Liver (tissue), 9 donors: ENCODE data around the gene CAMK1G. TPM values are rescaled to one million over a fixed set of nuclear protein-coding genes. Genes with fewer than 3 reads are reported as not detected.
A peak's percentile ranks its signal among the peaks of the same experiment; 100 is the strongest.

Experiments
- DNase-seq: peaks from one replicate; pipeline ENCODE4 v3.0.0-alpha.2; 2017; ENCODE audit warnings: low spot score
- H3K27ac ChIP-seq, 2 donors: one replicate each; pipeline ENCODE4 v1.7.0; 2013; ENCODE audit warnings: inconsistent platforms in 2 of 2, low read length in 2 of 2, control low read depth in 1 of 2, low read depth in 1 of 2, mild to moderate bottlenecking in 1 of 2
- H3K27me3 ChIP-seq, 4 donors: one replicate each; pipeline versions ENCODE4 v1.6.1 to v1.7.0; 2013; ENCODE audit warnings: low read length in 3 of 4, inconsistent platforms in 1 of 4, mild to moderate bottlenecking in 1 of 4, moderate library complexity in 1 of 4; ENCODE audit not compliant: control insufficient read depth in 4 of 4, insufficient read depth in 4 of 4
- H3K36me3 ChIP-seq, 4 donors: one replicate each; pipeline versions ENCODE4 v1.6.1 to v1.7.0; 2013; ENCODE audit warnings: low read length in 3 of 4, mild to moderate bottlenecking in 3 of 4, low read depth in 1 of 4, moderate library complexity in 1 of 4; ENCODE audit not compliant: control insufficient read depth in 4 of 4, insufficient read depth in 3 of 4
- H3K4me1 ChIP-seq, 4 donors: one replicate each; pipeline versions ENCODE4 v1.6.1 to v1.7.0; 2013; ENCODE audit warnings: low read length in 3 of 4, mild to moderate bottlenecking in 3 of 4, moderate library complexity in 1 of 4; ENCODE audit not compliant: control insufficient read depth in 4 of 4, insufficient read depth in 4 of 4
- H3K4me3 ChIP-seq, 3 donors: one replicate each; pipeline versions ENCODE4 v1.6.1 to v1.7.0; 2013; ENCODE audit warnings: low read length in 3 of 3, control low read depth in 1 of 3, low read depth in 1 of 3, mild to moderate bottlenecking in 1 of 3
- H3K9ac ChIP-seq, 2 donors: one replicate each; pipeline ENCODE4 v1.7.0; 2013; ENCODE audit warnings: low read length in 2 of 2, mild to moderate bottlenecking in 2 of 2, moderate library complexity in 2 of 2, control low read depth in 1 of 2, low read depth in 1 of 2
- H3K9me3 ChIP-seq, 4 donors: one replicate each; pipeline versions ENCODE4 v1.6.1 to v1.7.0; 2013; ENCODE audit warnings: low read length in 3 of 4; ENCODE audit not compliant: control insufficient read depth in 4 of 4
- FOXA2 ChIP-seq: IDR thresholded peaks from 2 replicates; pipeline ENCODE4 v1.6.1; 2016; ENCODE audit warnings: antibody characterized with exemption
- HNF4A ChIP-seq, 2 donors: conservative IDR thresholded peaks; 2 replicates each; pipeline ENCODE4 v1.6.1; 2016; ENCODE audit warnings: antibody characterized with exemption in 2 of 2, mild to moderate bottlenecking in 2 of 2
- HNF4G ChIP-seq: IDR thresholded peaks from 2 replicates; pipeline ENCODE4 v1.6.1; 2016; ENCODE audit warnings: antibody characterized with exemption
- JUND ChIP-seq, 2 donors: IDR thresholded peaks; 2 replicates each; pipeline ENCODE4 v1.6.1; 2016; ENCODE audit warnings: antibody characterized with exemption in 2 of 2
- NR2F2 ChIP-seq: IDR thresholded peaks from 2 replicates; pipeline ENCODE4 v1.6.1; 2016; ENCODE audit warnings: antibody characterized with exemption
- RAD21 ChIP-seq, 2 donors: IDR thresholded peaks; 2 replicates each; pipeline ENCODE4 v1.6.1; 2016; ENCODE audit warnings: antibody characterized with exemption in 2 of 2, mild to moderate bottlenecking in 2 of 2
- RXRA ChIP-seq, 2 donors: IDR thresholded peaks; 2 replicates each; pipeline ENCODE4 v1.6.1; 2017 to 2018; ENCODE audit warnings: antibody characterized with exemption in 2 of 2, mild to moderate bottlenecking in 1 of 2
- SP1 ChIP-seq: IDR thresholded peaks from 2 replicates; pipeline ENCODE4 v1.6.1; 2018; ENCODE audit warnings: antibody characterized with exemption, mild to moderate bottlenecking
- YY1 ChIP-seq: IDR thresholded peaks from 2 replicates; pipeline ENCODE4 v1.6.1; 2016; ENCODE audit warnings: antibody characterized with exemption, mild to moderate bottlenecking
- WGBS: extraction: QIAGEN DNeasy Blood & Tissue Kit; methylation state at CpG from one replicate; pipeline ENCODE4 v1.1.7; 2013; 5-methylcytosine and 5-hydroxymethylcytosine counted together
- polyA plus RNA-seq, 2 donors: library from polyadenylated mRNA; stranded (reverse) in 1 of 2; unstranded in 1 of 2; fragments of 200-250 nt in 1 of 2; fragments of >200 nt in 1 of 2; fragmentation: Nextera tagmentation in 1 of 2; extraction: Ambion mirVana in 1 of 2; gene quantifications; one replicate each; pipeline versions ENCODE4 v1.2.1 to v1.2.3, GENCODE V29; 2013 to 2015
- total RNA-seq, 2 donors: library from RNA; depleted of rRNA; stranded (reverse); fragments of >200 nt; gene quantifications; one replicate each; pipeline ENCODE4 v1.2.3, GENCODE V29; 2014
- TF ChIP-seq, protein P1 (sequence below): IDR thresholded peaks from 2 replicates; pipeline ENCODE4 v1.6.1; 2016; ENCODE audit warnings: antibody characterized with exemption
- TF ChIP-seq, protein P2 (sequence below): IDR thresholded peaks from 2 replicates; pipeline ENCODE4 v1.6.1; 2016; ENCODE audit warnings: antibody characterized with exemption
- TF ChIP-seq, protein P3 (sequence below): IDR thresholded peaks from 2 replicates; pipeline ENCODE4 v1.6.1; 2016; ENCODE audit warnings: antibody characterized with exemption
- donor health status: healthy.
- donor health status: healthy.
- donor health status: healthy.
- donor health status: healthy.
- donor health status: healthy.

CAMK1G gene
- total and polyA plus RNA-seq, 4 donors: 0.03 to 0.25 (median 0.14) TPM; not detected in 1

DNA sequence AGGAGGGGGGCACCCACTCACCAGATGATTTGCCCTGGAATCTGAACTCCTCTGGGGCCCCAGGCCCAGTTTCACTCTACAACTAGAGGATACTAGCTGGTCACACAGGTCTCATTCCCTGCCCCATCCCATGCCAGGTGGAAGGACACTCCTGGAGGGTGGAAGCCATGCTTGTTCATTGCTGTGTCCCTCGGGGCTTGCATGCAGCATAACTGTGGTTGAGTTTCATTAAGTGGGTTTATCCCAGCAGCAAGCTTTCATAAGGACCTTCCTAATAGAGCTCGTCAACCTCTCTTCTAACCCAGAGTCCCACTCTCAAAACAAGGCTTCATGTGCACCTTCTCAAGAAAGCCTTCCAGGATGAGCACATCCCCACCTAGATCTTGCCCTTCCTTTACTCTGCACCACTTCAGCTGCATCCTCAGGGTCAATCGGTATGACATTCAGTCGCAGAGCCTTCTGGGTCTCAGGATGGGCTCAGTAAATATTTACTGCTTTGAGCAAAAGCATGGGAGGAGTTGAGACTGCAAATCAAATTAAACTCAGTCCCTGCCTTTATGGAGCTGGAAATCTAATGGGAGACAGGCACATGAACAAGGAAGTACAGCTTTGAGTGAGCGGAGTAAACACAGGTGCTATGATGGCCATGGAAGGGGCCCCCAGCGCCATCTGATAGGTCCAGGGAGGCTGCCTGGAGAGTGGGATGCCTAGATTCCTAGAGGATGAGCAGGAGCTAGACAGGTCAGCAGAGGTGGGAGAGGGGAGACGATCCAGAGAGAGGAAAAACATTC is 36.4 kb downstream of the CAMK1G start (continued):
- TF ChIP-seq, protein P1, sequence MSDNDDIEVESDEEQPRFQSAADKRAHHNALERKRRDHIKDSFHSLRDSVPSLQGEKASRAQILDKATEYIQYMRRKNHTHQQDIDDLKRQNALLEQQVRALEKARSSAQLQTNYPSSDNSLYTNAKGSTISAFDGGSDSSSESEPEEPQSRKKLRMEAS: no peak

DNA sequence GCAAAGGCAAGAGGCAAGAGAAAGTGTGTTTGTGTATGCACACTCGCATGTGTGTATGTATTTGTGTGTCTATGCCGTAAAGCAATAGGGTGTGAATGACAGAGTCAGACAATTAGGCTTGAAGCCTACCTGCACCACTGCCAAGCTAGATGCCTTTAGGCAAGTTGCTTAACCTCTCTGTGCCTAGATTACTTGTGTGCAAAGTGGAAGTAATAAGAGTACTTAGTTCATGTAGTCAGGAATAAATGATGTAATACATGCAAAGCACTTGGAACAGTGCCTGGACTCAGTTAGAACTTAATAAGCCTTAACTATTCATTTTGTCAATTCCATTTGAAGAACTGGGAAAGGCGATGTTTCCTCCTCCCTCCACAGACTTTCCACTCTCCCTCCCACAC is 37.0 kb downstream of the CAMK1G start:
- H3K27me3 ChIP-seq: no peaks in the 10 kb centered on the region
- DNase-seq: no peak
- TF ChIP-seq JUND (IDR thresholded peaks at IDR 0.05) (no peak), YY1 (no peak), HNF4G (no peak), FOXA2 (no peak), RAD21 (IDR thresholded peaks at IDR 0.05) (no peak), NR2F2 (no peak), SP1 (no peak), RXRA (IDR thresholded peaks at IDR 0.05) (no peak)
- TF ChIP-seq, protein P2, sequence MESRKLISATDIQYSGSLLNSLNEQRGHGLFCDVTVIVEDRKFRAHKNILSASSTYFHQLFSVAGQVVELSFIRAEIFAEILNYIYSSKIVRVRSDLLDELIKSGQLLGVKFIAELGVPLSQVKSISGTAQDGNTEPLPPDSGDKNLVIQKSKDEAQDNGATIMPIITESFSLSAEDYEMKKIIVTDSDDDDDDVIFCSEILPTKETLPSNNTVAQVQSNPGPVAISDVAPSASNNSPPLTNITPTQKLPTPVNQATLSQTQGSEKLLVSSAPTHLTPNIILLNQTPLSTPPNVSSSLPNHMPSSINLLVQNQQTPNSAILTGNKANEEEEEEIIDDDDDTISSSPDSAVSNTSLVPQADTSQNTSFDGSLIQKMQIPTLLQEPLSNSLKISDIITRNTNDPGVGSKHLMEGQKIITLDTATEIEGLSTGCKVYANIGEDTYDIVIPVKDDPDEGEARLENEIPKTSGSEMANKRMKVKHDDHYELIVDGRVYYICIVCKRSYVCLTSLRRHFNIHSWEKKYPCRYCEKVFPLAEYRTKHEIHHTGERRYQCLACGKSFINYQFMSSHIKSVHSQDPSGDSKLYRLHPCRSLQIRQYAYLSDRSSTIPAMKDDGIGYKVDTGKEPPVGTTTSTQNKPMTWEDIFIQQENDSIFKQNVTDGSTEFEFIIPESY: no peak
- TF ChIP-seq, protein P3, sequence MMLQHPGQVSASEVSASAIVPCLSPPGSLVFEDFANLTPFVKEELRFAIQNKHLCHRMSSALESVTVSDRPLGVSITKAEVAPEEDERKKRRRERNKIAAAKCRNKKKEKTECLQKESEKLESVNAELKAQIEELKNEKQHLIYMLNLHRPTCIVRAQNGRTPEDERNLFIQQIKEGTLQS: no peak
- 90% methylated on average over 3 of the region's 3 CpGs for WGBS
- no peaks in the 10 kb centered on the region for H3K9me3 ChIP-seq
- H3K9ac ChIP-seq: no peak overlapping the region
- H3K36me3 ChIP-seq: peaks cover 0 to 2% (median under 1%) of the 10 kb centered on the region in 4 donors
- peaks cover 0 to 5% (median 2%) of the 10 kb centered on the region in 4 donors for H3K4me1 ChIP-seq
- no peak overlapping the region for H3K27ac ChIP-seq
- no peak overlapping the region for H3K4me3 ChIP-seq

DNA sequence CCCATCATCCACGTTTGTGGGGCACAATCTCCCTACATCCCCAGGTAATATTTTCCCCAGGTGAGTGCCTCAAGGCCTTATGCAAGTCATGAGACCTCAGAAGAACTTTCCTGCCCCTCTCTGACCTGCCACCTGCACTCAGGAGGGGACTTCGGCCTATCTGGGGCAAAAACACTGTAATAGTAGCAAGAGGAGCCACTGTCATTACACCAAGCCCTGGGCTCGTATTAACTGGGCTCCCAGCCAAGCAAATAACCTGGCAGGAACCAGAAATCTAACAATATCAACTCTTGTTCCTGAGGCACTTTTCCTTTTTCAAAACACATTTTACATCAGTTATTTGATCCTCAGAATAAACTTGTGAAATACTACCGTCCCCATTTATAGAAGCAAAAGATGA is 37.8 kb downstream of the CAMK1G start:
- no peak for DNase-seq
- no peaks in the 10 kb centered on the region for H3K27me3 ChIP-seq
- H3K4me3 ChIP-seq: no peak overlapping the region
- 30% methylated on average over 4 of the region's 4 CpGs for WGBS
- no peaks in the 10 kb centered on the region for H3K9me3 ChIP-seq
- H3K36me3 ChIP-seq: peaks cover 0 to under 1% (median 0%) of the 10 kb centered on the region in 4 donors
- H3K9ac ChIP-seq: no peak overlapping the region
- TF ChIP-seq HNF4A (conservative IDR thresholded peaks at IDR 0.05) (peak; percentile 13 to 50), RXRA (IDR thresholded peaks at IDR 0.05) (peak in 1 of 2 donors; percentile 46)
- TF ChIP-seq, protein P1: no peak
- H3K4me1 ChIP-seq: peaks cover 0 to 8% (median 3%) of the 10 kb centered on the region in 4 donors
- no peak overlapping the region for H3K27ac ChIP-seq
